HFFc6 (cell line): ENCODE results near the gene SMIM24. TPM values are rescaled to one million over a fixed set of nuclear protein-coding genes. Genes with fewer than 3 reads are reported as not detected.
"Not testable (repeated sequence)": the region's sequence is repeated elsewhere in the genome, so short reads cannot be mapped to it uniquely, and the experiment has no call there.

ENCODE experiments used
- DNase-seq: peaks from one replicate; pipeline ENCODE4 v3.0.0-alpha.2; 2018
- H3K27ac Mint-ChIP-seq: 2 replicates; pipeline ENCODE4 v1.8.0; 2020; ENCODE audit warnings: mild to moderate bottlenecking, mixed read lengths
- H3K27me3 Mint-ChIP-seq: 2 replicates; pipeline ENCODE4 v1.8.0; 2021; ENCODE audit warnings: mild to moderate bottlenecking, moderate library complexity, mixed read lengths; ENCODE audit not compliant: insufficient read depth
- H3K36me3 Mint-ChIP-seq: 2 replicates; pipeline ENCODE4 v1.8.0; 2021; ENCODE audit warnings: low read depth, mixed read lengths
- H3K4me1 Mint-ChIP-seq: 2 replicates; pipeline ENCODE4 v1.8.0; 2020; ENCODE audit warnings: low read depth, mixed read lengths
- H3K4me3 Mint-ChIP-seq: 2 replicates; pipeline ENCODE4 v1.8.0; 2020; ENCODE audit warnings: mild to moderate bottlenecking, moderate library complexity, mixed read lengths
- H3K9me3 Mint-ChIP-seq: 2 replicates; pipeline ENCODE4 v1.8.0; 2020; ENCODE audit warnings: mild to moderate bottlenecking, mixed read lengths
- CTCF ChIP-seq: fragments of 200-600 bp; sonication (generic); IDR thresholded peaks from 2 replicates; pipeline ENCODE4 v1.5.0; 2021; ENCODE audit warnings: antibody characterized with exemption, mild to moderate bottlenecking
- total RNA-seq, 6 experiments: library from RNA; stranded (reverse); fragmentation: NEBNext Ultra II Directional; extraction: Animal tissue kit (Norgen Biotek cat#: 25700); gene quantifications; 2 replicates in 1 of 6; 3 replicates in 5 of 6; pipeline ENCODE4 v1.2.3, GENCODE V29; 2021

Gene SMIM24
- total RNA-seq, 6 experiments from 2014 or later = not detected

DNA sequence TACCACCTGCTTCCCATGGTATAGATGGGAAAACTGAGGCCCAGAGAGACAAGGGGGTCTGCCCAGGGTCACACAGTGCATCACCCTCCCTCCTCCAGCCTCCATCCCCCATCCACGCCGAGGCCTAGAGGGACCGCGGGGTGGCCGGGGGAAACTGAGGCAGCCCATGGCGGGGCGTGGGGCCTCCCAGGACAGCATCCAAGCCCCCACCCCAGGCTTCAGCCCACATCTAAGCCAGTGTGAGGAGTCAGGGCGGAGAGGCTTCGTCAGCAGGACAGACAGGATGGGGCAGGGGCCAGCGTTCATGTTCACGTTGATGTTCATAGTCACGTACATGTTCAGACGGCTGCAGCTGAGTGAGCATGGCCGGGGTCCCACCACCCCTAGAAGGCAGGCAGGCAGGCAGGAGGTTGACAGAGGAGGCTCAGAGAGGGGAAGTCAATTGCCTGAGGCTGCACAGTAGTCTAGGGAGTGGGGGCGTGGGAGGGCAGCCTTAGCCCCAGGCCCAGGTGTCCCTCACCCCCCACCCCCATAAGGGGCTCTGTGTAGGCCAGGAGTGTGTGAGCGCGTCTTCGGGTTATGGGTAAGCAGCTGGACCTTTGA lies 23.3 kb downstream of the SMIM24 start:
- no peak for TF ChIP-seq CTCF
- H3K27me3 Mint-ChIP-seq = peaks cover 11% of the 10 kb centered on the region
- H3K27ac Mint-ChIP-seq = peak overlapping the region; percentile 66; the same call in 1 of the 2 replicates
- H3K4me3 Mint-ChIP-seq = no peak overlapping the region; the same call in 1 of the 2 replicates
- DNase-seq = no peak
- H3K9me3 Mint-ChIP-seq = no peaks in the 10 kb centered on the region
- peaks cover 22% of the 10 kb centered on the region for H3K4me1 Mint-ChIP-seq
- H3K36me3 Mint-ChIP-seq = peaks cover 4% of the 10 kb centered on the region; the same call in 1 of the 2 replicates

DNA sequence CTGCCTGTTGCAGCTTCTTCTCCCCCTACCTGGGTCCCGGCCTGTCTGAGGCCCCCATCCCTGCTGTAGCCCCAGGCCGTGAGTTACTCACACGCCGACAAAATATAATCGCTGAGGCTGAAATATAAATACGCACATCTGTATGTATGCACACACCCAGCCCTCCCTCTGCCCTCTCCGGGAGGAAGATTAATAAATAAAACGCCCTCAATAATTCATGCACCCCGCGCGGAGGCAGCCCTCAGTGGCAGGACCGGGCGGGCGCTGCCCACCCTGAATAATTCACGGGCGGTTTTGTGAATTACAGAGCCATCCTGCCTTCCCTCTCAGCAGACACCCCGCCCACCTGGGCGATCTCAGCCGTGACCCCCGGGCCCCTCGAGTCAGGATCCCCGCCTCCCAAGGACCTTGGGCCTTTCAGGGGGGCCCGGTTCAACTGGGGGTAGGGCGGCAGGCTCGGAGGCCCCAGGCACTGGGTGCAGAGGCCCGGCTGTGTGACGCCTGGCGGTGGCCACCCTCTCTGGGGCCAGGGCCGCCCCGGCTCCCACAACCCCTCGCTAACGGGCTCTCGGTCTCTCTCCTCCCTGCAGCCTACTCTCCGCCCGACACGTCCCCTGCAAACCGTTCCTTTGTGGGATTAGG lies 24.2 kb downstream of the SMIM24 start:
- no peak overlapping the region for H3K27ac Mint-ChIP-seq
- H3K36me3 Mint-ChIP-seq = peaks cover 4% of the 10 kb centered on the region; the same call in 1 of the 2 replicates
- no peak overlapping the region for H3K4me3 Mint-ChIP-seq
- peaks cover 18% of the 10 kb centered on the region for H3K27me3 Mint-ChIP-seq
- no peak for DNase-seq
- peaks cover 30% of the 10 kb centered on the region for H3K4me1 Mint-ChIP-seq
- H3K9me3 Mint-ChIP-seq = no peaks in the 10 kb centered on the region
- TF ChIP-seq CTCF = no peak

- Mint-ChIP-seq H3K9me3 (no peaks in the 10 kb centered on the region), H3K4me1 (peaks cover 36% of the 10 kb centered on the region), H3K27ac (no peak overlapping the region), H3K27me3 (peaks cover 21% of the 10 kb centered on the region), H3K4me3 (no peak overlapping the region), H3K36me3 (peaks cover 7% of the 10 kb centered on the region; the same call in 1 of the 2 replicates)
- DNase-seq = no peak
- TF ChIP-seq CTCF = no peak
Observed at GRCh38 chr19:3455393-3455955, 24.9 kb downstream of the SMIM24 start.

GRCh38 chr19:3454656-3455392 lies 25.5 kb downstream of the SMIM24 start:
- no peaks in the 10 kb centered on the region for H3K9me3 Mint-ChIP-seq
- TF ChIP-seq CTCF = no peak
- no peak overlapping the region for H3K4me3 Mint-ChIP-seq
- no peak for DNase-seq
- peaks cover 5% of the 10 kb centered on the region; the same call in 1 of the 2 replicates for H3K36me3 Mint-ChIP-seq
- peaks cover 17% of the 10 kb centered on the region for H3K27me3 Mint-ChIP-seq
- peak overlapping the region; percentile 45; the same call in 1 of the 2 replicates for H3K27ac Mint-ChIP-seq
- peaks cover 38% of the 10 kb centered on the region for H3K4me1 Mint-ChIP-seq

- H3K27ac Mint-ChIP-seq = 0 out of 2 replicates have a peak overlapping the region, but pooled peaks have one; percentile 45
- peaks cover 17% of the 10 kb centered on the region for H3K27me3 Mint-ChIP-seq
- peaks cover 29% of the 10 kb centered on the region for H3K4me1 Mint-ChIP-seq
- H3K36me3 Mint-ChIP-seq = peaks cover 5% of the 10 kb centered on the region; the same call in 1 of the 2 replicates
- no peak for TF ChIP-seq CTCF
- no peaks in the 10 kb centered on the region for H3K9me3 Mint-ChIP-seq
- no peak overlapping the region for H3K4me3 Mint-ChIP-seq
- no peak for DNase-seq
Observed at GRCh38 chr19:3453840-3454239, 26.5 kb downstream of the SMIM24 start.

DNA sequence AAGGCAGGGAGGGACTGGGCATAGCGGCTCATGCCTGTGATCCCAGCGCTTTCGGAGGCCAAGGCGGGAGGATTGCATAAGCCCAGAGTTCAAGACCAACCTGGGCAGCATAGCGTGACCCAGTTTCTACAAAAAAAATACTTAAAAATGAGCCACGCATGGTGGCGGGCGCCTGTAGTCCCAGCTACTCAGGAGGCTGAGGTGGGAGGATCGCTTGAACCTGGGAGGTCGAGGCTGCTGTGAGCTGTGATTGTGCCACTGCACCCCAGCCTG lies 27.4 kb downstream of the SMIM24 start:
- not testable (repeated sequence) for H3K36me3 Mint-ChIP-seq, H3K9me3 Mint-ChIP-seq, DNase-seq, H3K4me3 Mint-ChIP-seq
- peak overlapping the region; percentile 99; the same call in 1 of the 2 replicates for H3K27ac Mint-ChIP-seq
- H3K4me1 Mint-ChIP-seq = peaks cover 23% of the 10 kb centered on the region
- peaks cover 15% of the 10 kb centered on the region for H3K27me3 Mint-ChIP-seq
